DMS53 (cell line): ENCODE measurements around the gene ITPA.
A peak's percentile ranks its signal among the peaks of the same experiment; 100 is the strongest.

Experiments used
- DNase-seq: peaks from one replicate; lab custom pipeline; 2025; lab: John Stamatoyannopoulos, UW

The ITPA gene

DNA sequence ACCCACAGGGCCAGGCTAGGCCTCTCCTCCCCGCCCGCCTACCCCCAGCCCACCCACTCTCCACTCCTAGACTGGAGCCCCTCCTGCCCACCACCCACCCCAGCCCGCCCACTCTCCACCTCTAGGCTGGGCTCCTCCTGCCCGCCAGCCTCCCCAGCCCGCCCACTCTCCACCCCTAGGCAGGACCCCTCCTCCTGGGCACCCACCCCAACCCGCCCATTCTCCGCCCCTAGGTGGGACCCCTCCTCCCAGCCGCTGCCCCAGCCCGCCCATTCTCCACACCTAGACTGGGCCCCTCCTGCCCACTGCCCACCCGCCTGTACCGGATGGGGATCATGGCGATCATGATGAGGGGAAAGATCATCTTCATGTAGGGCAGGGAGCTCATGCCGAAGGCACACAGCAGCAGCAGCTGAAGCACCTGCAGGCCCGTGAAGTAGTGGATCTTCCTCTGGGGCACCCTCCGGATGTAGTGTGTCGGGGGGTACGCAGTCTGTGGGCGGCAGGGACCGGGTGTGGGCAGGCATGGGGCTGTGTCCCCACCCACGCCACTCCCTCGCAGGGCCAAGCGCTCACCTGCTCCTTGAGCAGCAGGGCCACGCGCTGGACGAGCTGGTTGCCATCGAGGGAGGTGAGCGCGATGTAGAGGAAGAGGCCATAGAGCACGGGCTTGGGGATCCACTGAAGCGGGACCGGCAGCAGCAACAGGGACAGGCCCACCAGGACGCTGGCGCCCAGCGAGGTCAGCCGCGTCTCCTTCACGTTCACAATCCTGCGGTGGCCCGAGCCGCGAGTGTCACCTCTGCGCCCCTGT is 18.8 kb downstream of the ITPA start:
- DNase-seq = no peak

DNA sequence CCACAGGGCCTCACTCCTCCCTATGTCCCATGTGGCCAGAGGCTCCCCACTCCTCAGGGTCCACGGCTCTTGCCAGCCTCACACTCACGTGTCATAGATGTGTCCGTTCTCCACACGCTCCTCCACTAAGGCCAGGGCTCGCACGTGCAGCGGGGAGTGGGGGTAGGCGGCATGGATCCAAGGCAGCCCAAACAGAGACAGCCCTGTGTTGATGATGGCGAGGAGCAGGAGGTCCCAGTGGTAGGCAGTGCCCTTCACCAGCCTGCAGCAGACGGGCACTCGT is 19.4 kb downstream of the ITPA start:
- DNase-seq = no peak

DNA sequence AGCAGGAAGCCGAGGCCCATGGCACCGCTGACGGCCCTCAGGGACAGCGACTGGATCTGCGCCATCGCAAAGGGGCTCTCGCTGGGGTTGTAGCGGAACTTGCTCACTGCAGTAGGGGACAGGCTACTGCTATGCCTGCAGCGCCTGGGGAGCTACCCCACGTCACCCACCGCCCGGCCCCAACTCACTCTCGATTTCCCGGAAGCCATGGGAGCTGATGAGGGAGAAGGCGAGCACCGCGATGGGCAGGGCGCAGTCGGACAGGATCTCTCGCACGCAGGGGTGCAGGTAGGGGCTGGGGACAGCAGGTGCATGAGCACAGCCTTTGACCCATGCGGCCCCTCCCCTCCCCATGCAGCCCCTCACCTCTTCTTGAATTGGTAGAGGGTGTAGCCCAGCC is 19.9 kb downstream of the ITPA start:
- no peak for DNase-seq

DNA sequence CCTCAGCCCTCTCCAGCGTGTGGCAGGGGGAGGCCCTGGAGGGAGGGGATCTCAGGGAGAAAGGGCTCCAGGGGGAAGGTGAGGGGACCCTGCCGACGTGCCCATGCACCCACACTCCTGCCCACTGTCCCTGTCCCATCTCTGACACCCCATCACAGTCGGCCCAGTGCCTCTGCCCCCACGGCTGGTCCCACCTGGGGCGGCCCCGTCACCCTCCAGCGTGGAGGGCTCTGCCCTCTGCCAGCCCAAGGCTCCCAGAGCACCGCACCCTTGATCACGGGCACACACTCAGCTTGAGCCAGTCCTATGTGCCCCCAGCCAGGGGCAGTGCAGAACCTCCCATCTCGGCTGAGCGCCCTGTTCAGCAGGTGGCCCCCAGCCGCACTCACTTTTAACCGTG is 20.5 kb downstream of the ITPA start:
- no peak for DNase-seq

DNA sequence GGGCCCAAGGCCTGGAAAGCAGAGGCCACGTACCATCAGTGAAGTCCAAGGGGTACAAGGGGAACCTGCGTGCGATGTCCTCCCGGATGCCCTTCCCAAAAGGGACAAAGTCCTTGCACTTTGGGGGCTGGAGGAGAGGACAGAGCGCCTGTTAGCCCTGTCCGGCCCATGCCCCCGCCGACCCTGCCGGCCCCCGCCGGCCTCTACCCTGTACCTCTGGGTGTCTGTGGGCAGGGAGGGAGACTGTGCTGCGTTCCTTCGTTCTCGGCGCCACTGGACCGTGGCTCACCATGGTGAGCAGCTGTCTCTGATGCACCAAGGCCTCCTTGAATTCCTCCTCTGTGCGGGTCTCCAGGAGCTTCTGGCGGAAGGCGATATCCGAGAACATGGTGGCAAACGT is 21.8 kb downstream of the ITPA start:
- DNase-seq = no peak

DNA sequence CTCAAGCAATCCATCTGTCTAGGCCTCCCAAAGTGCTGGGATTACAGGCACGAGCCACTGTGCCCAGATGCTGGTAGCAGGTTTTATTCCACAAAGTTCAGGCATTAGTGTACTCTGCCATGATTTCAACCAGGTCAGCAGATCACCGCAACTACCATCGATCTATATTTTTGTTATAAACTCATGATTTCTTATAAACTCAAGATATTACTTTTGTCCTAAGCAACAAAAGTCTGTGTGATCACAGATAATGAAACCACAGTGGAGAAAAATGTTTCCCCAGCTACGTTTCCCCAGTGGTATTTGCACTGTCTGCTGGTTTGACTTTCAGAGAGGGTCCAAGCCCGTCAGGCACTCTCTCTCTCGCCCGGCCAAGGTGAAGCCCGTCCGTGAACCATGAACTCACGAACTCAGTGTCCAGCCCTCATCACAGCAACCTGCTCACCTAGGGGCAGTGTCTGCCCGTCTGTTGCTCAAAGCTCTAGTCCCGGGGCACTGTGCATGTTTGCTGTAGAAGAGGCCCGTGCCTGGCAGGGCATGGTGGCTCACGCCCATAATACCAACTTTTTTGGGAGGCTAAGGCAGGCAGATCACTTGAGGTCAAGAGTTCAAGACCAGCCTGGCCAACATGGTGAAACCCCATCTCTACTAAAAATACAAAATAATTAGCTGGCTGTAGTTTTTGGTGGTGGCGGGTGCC is 22.7 kb downstream of the ITPA start:
- no peak for DNase-seq

DNA sequence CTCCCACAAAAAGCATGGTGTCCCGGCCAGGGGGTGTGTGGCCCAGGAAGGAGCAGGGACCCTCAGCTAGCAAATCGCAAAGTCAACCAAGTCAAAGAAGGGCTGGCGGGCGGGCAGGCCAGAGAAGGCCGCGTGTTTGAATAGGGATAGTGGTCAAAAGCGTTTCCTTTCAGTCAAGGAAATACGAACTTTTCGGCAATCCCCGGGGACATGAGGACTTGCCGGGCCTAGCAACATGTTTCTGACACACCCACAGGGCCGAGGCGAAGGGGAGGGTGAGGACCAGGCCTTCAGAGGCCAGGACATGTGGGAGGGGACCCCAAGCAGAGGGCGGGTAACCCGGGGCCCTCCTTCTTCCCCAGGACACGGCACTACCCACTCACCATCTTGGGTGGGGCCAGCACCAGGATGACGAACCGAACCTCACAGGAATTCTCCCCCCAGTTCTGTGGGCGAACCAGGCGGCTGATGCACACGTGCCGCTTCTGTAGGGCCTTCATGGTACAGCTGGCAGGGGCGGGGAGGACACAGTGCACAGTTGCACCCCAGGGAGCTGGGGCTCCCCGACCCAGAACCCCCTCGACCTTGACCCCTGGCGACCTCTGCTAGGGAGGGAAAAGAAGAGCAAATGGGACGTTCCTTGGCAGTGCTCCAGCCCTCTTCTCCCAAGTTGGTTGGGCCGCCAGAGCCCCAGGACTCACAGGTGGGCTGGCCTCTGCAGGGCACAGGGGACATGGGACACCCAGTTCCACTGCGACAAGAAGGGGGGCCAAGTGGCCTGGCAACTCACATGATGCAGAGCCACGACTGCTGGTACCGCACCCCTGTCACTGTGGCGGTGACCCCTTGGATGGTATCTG is 24.1 kb downstream of the ITPA start:
- no peak for DNase-seq

DNA sequence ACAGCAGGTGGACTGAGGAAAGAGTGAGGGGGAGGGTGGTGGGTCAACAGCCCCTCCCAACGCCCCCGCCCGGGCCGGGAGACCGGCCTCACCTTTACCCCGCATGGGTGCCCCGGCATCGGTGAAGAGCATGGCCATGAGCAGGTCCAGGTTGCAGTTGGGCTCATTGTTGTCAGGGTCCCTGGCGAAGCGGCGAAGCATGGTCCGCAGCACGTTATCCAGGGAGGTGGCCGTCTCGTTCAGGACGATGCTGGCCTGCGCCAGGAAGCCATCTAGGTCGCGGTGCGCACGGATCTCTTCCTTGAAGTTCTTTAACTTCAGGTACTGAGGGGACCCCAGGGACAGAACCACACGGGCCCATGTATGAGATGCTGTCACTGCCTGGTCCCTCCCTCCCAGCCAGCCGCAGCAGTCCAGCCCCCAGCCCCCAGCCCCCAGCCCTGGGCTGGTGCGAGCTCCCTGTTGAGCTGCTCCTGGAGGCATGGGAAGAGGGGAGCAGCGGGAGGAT is 24.7 kb downstream of the ITPA start:
- DNase-seq = no peak

DNA sequence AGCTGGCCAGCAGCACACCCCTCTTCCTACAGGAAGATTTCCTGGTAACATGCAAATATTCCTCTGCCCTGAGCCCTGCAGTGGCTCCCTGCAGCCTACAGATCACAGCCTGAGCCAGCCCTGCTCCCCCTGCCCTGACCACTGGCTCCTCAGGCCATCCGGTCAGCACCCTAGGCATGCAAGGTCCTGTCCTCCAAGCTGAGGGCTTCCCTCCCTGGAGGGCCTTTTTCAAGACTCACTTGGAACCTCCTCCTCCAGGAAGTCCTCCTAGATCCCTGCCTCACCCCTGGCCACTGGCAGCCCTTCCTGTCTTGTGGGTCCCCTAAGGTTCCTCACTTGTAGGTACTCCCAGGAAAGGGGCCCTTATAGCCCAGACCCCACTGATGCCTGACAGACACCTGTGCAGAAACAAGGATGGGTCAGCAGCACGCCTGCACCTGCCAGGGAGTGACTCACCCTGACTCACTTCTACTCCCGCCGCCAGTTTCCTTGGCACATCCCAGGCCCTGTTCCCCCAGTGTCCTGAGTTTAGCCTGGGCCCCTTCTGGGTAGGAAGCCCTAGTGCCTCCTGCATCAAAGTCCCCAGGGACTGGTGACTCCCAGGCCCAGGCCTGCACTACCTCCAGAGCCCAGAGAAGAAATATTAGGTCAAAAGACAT is 26.5 kb downstream of the ITPA start:
- DNase-seq = peak; percentile 95

DNA sequence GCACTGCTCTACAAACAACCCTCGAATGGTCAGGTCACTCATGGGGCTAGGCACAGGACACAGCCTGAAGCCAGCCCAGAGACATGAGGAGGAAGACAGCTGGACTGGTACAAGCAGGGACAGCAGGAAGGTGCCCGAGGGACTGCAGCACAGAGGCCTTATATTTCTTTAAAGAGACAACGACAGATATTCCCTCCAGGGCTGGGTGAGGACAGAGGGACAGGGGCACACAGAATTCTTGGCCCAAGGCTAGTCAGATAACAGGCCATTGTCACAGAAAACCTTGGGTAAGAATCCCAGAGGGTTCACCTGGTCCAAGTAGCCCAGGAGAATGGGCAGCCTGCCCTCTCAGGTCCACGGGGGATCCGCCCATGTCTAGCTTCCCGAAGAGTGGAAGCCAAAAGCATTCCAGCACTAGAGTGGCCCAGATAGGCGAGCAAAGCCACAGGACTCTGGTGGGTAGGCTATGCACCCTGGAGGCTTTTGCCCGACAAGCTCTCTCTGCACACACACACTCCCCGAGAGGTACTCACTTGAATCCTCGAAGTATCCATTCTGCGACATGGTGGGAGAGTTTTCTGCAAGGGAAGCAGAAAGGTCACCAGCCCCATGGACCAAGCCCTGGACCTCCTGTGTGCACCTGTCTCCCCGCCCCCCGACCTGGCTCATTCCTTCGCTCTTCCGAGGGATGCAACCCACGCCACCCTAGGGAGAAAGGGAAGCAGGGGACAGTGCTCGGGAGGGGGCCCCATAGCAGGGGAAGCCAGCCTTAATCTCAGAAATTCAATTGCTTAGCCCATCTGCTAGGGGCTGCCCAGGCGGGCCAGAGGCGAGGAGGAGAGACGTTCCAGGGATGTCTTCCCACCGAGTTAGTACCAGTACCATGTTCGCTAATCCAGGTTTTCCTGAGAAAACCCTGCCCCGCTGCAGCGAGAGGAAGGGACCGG is 28.0 kb downstream of the ITPA start:
- peak; percentile 49 for DNase-seq

DNA sequence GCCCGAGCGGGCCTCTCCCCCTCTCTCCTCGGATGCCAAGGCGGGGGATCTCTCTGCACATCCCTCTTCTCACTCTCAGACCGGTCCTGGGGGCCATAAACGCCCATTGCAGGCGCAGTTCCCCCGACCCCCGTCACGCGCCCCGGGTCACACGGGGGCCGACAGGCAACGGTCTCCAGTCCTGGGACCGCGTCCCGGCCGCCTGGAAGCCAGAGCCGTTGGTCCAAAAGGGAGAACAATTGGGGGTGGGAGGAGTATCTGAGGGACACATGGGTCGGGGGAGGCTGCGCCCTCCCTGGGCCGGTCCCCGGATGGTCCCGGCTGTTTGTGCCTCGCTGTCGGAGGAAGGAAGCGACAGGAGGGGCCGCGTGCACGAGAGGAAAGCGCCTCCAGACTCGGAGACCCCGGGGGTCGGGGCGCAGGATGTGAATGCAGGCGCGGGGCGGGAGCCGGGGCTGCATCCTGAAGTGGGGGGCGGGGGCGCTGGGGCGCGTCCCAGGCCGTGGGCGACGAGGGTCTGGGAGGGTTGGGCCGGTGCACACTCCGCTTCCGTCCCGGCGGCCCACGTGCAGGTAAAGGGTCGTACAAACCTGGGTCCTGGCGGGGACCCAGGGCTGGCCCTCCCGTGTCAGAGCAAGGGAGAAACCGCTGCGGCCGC is 28.8 kb downstream of the ITPA start:
- peak; percentile 61 for DNase-seq

DNA sequence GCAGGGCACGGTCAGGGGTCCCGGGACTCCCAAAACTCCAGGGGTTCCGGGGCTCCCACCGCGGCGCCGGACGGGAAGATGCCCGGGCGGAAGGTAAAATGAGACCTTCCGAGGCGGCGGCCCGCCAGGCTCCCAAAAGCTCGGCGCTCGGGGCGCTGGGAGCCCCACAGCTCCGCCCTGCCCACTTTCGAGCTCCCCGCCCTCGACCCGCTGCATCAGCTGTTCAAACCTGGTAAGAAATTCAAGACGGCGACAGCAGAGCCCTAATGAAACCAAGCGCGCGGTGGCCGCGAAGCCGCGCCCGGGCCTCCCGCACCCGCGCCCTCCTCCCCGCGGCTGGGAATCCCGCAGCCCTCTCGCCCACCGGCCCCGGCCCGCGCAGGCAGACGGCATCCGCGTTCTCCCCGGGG is 29.3 kb downstream of the ITPA start:
- DNase-seq = peak; percentile 76

DNA sequence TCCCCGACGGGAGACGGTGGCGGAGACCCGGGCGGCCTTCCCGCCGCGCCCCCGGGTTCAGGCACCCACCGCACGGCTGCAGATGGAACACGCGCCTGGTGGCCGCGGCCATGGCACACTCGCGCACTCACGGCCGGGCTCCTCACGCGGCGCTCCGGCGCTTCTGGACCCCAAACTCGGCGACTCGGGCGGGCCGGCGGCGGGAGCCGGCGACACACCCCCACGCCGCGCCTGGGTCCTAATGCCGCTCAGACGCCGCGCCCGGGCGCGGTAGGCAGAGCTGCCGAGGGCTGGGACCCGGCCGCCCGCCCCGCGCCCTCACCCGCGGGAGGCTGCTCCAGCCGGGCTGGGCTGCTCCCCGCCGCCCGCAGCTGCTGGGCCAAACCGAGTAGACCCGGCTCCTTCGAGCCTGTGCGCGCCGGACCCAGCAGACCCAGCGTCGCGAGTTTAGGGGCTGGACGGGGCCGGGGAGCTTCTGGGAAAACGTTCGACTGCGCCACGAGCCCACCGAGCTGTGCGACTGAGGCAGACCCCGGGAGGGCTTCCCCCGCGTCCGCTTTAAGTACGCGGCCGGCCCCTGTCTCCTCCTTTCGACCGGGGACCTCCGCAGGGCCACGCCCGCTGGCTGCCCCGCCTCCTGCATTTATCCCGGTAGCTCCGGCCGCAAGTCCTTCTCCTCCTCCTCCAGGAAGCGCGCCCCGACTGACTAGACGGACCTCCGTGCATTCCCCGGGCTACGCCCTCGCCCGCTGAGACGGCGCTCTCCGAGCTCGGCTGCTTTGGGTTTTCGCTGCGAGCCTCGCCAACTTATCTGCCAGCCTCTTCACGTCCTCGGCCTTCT is 29.9 kb downstream of the ITPA start, which contains the start of gene SLC4A11:
Gene SLC4A11, minus strand, starts transcription at position 165 of the 841 bp plus-strand sequence. Its CDS starts 53 bp downstream, at position 112.
- DNase-seq = peak; percentile 91

DNA sequence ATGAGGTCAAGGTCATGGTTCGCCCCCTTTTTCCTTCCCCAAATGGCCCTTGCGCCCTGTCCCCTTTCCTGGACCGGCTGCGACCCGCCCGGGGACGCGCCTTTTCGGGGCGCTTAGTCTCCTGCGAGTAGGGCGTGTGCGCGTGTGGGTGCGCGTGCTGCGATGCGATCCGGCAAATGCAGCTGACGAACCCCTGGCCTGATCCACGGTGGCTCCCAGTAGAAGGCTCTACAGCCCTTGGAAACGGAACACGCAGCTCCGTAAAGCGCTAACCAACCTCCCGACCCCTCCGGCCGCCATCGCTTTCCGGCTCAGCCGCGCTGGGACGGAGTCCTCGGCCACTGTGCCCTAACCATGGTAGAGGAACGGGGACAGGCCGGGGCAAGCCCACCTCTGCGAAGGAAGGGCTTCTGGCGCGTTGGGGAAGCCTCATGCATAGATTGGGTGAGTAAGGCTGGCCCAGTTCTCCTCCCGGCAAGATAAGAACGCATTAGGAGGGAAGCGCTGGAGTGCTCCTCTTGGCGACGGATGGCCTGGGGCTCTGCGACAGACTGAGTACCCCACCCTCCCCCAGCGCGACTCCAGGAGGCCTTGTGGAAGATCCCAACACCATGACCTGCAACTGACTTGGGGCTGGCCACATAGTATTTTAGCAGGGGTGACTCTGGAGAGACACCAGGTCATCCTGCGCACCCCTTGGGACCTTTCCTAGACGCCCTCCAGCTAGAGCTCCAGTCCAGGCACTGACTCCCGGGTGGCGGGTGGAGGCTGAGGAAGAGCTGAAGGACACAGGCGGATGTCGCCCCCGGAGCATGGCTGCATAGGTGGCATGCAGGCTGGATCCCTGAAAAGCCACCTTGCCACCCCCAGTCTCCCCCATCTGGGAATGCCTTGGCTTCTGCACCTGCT is 30.8 kb downstream of the ITPA start:
- DNase-seq = peak; percentile 69

DNA sequence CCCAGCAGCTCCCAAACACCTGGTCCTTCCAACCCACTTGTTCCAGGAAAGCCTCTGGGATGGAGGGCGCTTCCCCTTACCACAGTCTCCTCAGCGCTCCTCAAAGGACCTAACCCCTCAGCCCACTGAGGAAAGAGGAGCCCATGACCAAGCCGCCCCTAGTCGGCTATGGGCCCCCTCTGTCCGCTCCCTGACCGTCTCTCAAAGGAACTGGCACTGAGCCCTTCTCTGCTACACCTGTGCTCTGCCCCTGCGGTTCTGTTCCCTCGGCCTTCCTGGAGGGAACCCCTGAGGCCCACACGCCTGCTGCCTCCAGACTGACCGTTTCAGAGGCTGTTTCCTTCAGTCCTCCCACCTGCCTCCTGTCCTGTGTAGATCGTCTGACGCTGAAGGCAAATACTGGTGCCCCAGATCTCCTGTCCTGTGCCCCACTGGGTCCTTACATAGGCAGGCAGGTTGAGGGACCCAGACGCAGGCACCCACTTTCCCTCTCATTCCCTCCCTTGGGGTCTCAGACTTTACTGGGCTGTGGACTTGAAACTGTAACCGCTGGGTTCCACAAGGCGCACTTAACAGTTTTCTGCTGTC is 31.6 kb downstream of the ITPA start:
- no peak for DNase-seq

DNA sequence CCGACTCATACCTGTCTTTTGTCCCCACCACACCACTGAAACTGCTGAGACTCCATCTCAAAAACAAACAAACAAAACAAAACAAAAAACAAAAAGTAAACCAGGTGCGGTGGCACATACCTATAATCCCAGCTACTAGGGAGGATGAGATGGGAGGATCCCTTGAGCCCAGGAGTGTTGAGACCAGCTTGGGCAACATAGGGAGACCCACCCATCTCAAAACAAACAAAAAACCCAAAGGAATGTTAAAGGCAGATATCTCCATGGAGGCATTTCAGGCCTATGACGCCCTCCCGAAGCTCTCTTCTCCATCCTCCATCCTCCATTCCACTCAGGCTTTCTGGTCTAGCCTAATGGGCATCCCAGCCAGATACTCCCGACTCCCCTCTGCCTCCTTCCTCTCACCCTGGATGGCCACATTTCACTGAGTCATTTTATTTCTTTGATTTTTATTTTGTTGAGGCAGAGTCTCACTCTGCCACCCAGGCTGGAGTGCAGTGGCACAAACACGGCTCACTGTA is 32.9 kb downstream of the ITPA start:
- DNase-seq = no peak

DNA sequence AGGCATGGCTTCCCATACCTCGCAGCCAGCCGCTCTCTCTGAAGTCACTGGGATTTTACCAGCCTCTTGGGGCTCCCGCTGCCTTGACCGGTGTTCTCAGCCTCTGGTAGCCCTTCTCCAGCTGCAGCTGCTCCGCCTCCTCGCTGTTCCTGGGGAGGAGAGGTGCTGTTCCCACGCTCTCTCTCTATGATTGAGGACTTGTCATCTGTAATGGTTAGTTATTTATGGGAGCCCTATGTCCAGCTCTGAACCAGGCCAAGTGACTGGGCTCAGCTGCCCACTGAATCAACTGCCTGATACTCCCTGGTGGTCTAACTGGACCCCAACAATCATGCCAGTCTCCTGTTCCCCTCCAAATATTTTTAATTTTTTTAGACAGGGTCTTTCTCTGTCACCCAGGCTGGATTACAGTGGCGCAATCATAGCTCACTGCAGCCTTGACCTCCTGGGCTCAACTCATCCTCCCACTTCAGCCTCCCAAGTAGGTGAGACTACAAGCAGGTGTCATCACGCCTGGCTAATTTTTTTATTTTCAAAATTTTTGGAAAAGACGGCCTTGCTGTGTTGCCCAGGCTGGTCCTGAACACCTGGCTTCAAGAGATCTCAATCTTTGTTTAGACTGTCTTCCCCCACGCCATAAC is 34.5 kb downstream of the ITPA start:
- DNase-seq = no peak
